Pancreas (tissue), 10 donors: Measurements from ENCODE around the gene TEX264. TPM values are rescaled to one million over a fixed set of nuclear protein-coding genes. Genes with fewer than 3 reads are reported as not detected.
"Not testable (repeated sequence)": the region's sequence is repeated elsewhere in the genome, so short reads cannot be mapped to it uniquely, and the experiment has no call there.

Experiments
- ATAC-seq, 4 donors: fragments of 200-7000 bp; cut with Tn5 transposase; one replicate each; pipeline versions ENCODE4 v1.8.0 to v1.9.1; 2020; ENCODE audit warnings: mild to moderate bottlenecking in 4 of 4, moderate library complexity in 4 of 4
- DNase-seq, 6 donors: peaks; one replicate each; pipeline ENCODE4 v3.0.0-alpha.2; 2020
- FAIRE-seq: peaks from 2 replicates; lab custom pipeline; 2012; peaks lifted over from hg19 to GRCh38; lab: Jason Lieb, UNC
- H3K27ac ChIP-seq, 4 donors: fragments of 200-600 bp; sonication (generic); 1 replicate in 3 of 4; 2 replicates in 1 of 4; pipeline versions ENCODE4 v1.5.0 to v1.8.0; 2020
- H3K27me3 ChIP-seq, 4 donors: fragments of 200-600 bp; one replicate each; pipeline ENCODE4 v1.8.0; 2021
- H3K36me3 ChIP-seq, 3 donors: fragments of 200-600 bp; sonication (generic) in 1 of 3; one replicate each; pipeline versions ENCODE4 v1.5.0 to v1.8.0; 2020 to 2021
- H3K4me1 ChIP-seq, 3 donors: fragments of 200-600 bp; one replicate each; pipeline ENCODE4 v1.8.0; 2021
- H3K4me3 ChIP-seq, 4 donors: fragments of 200-600 bp; sonication (generic) in 2 of 4; one replicate each; pipeline versions ENCODE4 v1.5.0 to v1.8.0; 2020 to 2021
- H3K9me3 ChIP-seq, 4 donors: fragments of 200-600 bp; one replicate each; pipeline ENCODE4 v1.8.0; 2021
- CTCF ChIP-seq, 4 donors: fragments of 200-600 bp; sonication (generic) in 3 of 4; IDR thresholded peaks; one replicate each; pipeline versions ENCODE4 v1.5.0 to v1.8.0; 2021; ENCODE audit warnings: antibody characterized with exemption in 4 of 4
- WGBS, 2 donors: extraction: QIAGEN DNeasy Blood & Tissue Kit; methylation state at CpG; one replicate each; pipeline ENCODE4 v1.1.7; 2013; 5-methylcytosine and 5-hydroxymethylcytosine counted together
- intact Hi-C, 3 donors: fragments of 100-400 bp; cut with DNase I; formaldehyde crosslinking; loops; one replicate each; pipeline versions ENCODE4 v1.11.1 to v1.14.2; 2022
- polyA plus RNA-seq, 2 donors: library from polyadenylated mRNA; stranded (reverse); fragments of 200-250 nt; gene quantifications; one replicate each; pipeline ENCODE4 v1.2.3, GENCODE V29; 2013
- total RNA-seq, 6 donors: library from RNA; stranded (reverse); fragmentation: NEBNext Ultra II Directional in 4 of 6; extraction: Animal tissue kit (Norgen Biotek cat#: 25700) in 4 of 6; gene quantifications; one replicate each; pipeline versions ENCODE4 v1.2.1 to v1.2.4, GENCODE V29; 2021 to 2023
- donor health status: healthy with polysubstance abuse.
- donor health status: DM: no; HTN: no; CAD: no; lungs with moderate emphysema.
- donor health status: DM: no; HTN: no; CAD: no.
- donor health status: control.
- donor health status: control.
- donor health status: Bipolar disorder and iron deficiency.
- donor health status: DM: yes; HTN: yes; CAD: no.
- donor health status: DM: no; HTN: no; CAD: no.
- donor health status: DM: no; HTN: no; CAD: no.
- donor health status: DM: yes; HTN: yes; CAD: no.

The TEX264 gene
- total and polyA plus RNA-seq, 8 donors = 20.9 to 59.3 (median 25.5) TPM

GRCh38 chr3:51734572-51734907 lies 63.5 kb downstream of the TEX264 start:
- Histone ChIP-seq H3K27ac (no peak overlapping the region), H3K9me3 (no peaks in the 10 kb centered on the region), H3K36me3 (no peaks in the 10 kb centered on the region), H3K27me3 (no peaks in the 10 kb centered on the region), H3K4me3 (no peak overlapping the region), H3K4me1 (no peaks in the 10 kb centered on the region)
- FAIRE-seq (no peak), DNase-seq (no peak), ATAC-seq (no peak)
- WGBS, 2 donors = 33 to 49% methylated on average over 3 of the region's 3 CpGs
- no peak for TF ChIP-seq CTCF (IDR thresholded peaks at IDR 0.05)
- intact Hi-C loops = no loop called here

GRCh38 chr3:51735039-51735438 lies 64.0 kb downstream of the TEX264 start:
- FAIRE-seq (no peak), DNase-seq (no peak), ATAC-seq (no peak)
- Histone ChIP-seq H3K27me3 (no peaks in the 10 kb centered on the region), H3K9me3 (no peaks in the 10 kb centered on the region), H3K4me3 (no peak overlapping the region), H3K4me1 (no peaks in the 10 kb centered on the region), H3K36me3 (no peaks in the 10 kb centered on the region), H3K27ac (no peak overlapping the region)
- no peak for TF ChIP-seq CTCF (IDR thresholded peaks at IDR 0.05)
- 48 to 64% methylated on average over 3 of the region's 3 CpGs for WGBS, 2 donors
- intact Hi-C loops = no loop called here

- H3K27ac ChIP-seq = no peak overlapping the region
- ATAC-seq (no peak), DNase-seq (no peak), FAIRE-seq (no peak)
- no peaks in the 10 kb centered on the region for H3K36me3 ChIP-seq
- no peak for TF ChIP-seq CTCF (IDR thresholded peaks at IDR 0.05)
- intact Hi-C loops = no loop called here
- no peaks in the 10 kb centered on the region for H3K4me1 ChIP-seq
- no peak overlapping the region for H3K4me3 ChIP-seq
- WGBS, 2 donors = 89% methylated on average over 2 of the region's 2 CpGs
- H3K27me3 ChIP-seq = no peaks in the 10 kb centered on the region
- H3K9me3 ChIP-seq = no peaks in the 10 kb centered on the region
These were observed 64.9 kb downstream of the TEX264 start for GRCh38 chr3:51735950-51736349.

GRCh38 chr3:51739110-51739509 lies 68.1 kb downstream of the TEX264 start:
- H3K4me1 ChIP-seq = no peaks in the 10 kb centered on the region
- ATAC-seq (no peak), FAIRE-seq (no peak), DNase-seq (no peak)
- no peaks in the 10 kb centered on the region for H3K9me3 ChIP-seq
- intact Hi-C loops = no loop called here
- H3K27me3 ChIP-seq = no peaks in the 10 kb centered on the region
- whole genome bisulfite sequencing, 2 donors = 65 to 66% methylated on average over 4 of the region's 4 CpGs
- H3K4me3 ChIP-seq = no peak overlapping the region
- no peak for TF ChIP-seq CTCF (IDR thresholded peaks at IDR 0.05)
- H3K36me3 ChIP-seq = no peaks in the 10 kb centered on the region
- H3K27ac ChIP-seq = no peak overlapping the region

GRCh38 chr3:51742320-51742719 lies 71.3 kb downstream of the TEX264 start:
- WGBS, 2 donors = 62 to 73% methylated on average over 3 of the region's 3 CpGs
- H3K27me3 ChIP-seq, H3K27ac ChIP-seq, intact Hi-C loops, DNase-seq, FAIRE-seq, H3K4me3 ChIP-seq, ATAC-seq, H3K36me3 ChIP-seq, H3K4me1 ChIP-seq, H3K9me3 ChIP-seq: not testable (repeated sequence)

- FAIRE-seq, intact Hi-C loops, H3K27ac ChIP-seq, H3K36me3 ChIP-seq, H3K9me3 ChIP-seq, H3K4me1 ChIP-seq, H3K27me3 ChIP-seq, DNase-seq, H3K4me3 ChIP-seq, ATAC-seq: not testable (repeated sequence)
- 58 to 60% methylated on average over 4 of the region's 4 CpGs for WGBS, 2 donors
These were observed 71.9 kb downstream of the TEX264 start for GRCh38 chr3:51742978-51743377.
